GM21381 (cell line): Measurements from ENCODE around the gene ORM2.
"Not testable (repeated sequence)": the region's sequence is repeated elsewhere in the genome, so short reads cannot be mapped to it uniquely, and the experiment has no call there.

Experiments
- ATAC-seq: cut with Tn5 transposase; IDR thresholded peaks from one replicate; pipeline ENCODE4 v1.9.1; 2021; ENCODE audit warnings: mild to moderate bottlenecking, moderate library complexity; ENCODE audit not compliant: unreplicated experiment

ORM2 gene

DNA sequence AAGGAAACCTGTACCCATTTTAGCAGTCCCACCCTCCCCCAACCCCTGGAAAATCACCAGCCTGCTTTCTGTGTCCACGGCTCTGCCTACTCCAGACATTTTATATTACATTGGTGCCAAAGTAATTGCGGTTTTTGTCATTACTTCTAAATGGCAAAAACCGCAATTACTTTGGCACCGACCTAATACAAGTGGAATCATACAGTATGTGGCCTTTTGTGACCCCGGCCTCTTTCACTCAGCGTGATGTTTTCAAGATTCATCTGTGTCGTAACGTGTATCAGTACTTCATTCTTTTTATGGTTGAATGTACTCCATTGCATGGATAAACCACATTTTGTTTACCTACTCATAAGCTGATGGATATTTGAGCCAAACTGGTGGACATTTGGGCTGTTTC is 16.5 kb upstream of the ORM2 start:
- no peak for ATAC-seq

DNA sequence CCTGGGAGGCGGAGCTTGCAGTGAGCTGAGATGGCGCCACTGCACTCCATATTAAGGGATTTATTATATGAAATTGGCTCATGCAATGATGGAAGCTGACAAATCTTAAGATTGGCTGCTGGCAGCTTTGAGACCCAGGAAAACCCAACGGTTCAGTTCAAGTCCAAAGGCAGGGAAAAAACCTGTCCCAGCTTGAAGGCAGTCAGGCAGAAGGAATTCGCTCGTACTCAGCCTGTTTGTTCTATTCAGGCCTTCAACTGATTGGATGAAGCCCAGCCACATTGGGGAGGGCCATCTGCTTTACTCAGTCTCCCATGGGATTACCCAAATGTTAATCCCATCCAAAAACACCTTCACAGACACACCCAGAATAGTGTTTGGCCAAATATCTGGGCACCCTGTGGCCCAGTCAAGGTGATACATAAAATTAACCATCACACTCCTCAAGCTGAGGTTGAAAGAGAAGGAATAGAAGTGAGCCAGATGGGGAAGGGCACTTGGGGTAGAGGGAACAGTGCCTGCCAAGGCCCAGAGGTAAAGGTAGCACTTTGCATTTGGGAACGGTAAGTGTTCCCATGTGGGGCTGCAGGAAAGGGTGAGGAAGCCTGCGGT is 15.3 kb upstream of the ORM2 start:
- ATAC-seq: no peak

DNA sequence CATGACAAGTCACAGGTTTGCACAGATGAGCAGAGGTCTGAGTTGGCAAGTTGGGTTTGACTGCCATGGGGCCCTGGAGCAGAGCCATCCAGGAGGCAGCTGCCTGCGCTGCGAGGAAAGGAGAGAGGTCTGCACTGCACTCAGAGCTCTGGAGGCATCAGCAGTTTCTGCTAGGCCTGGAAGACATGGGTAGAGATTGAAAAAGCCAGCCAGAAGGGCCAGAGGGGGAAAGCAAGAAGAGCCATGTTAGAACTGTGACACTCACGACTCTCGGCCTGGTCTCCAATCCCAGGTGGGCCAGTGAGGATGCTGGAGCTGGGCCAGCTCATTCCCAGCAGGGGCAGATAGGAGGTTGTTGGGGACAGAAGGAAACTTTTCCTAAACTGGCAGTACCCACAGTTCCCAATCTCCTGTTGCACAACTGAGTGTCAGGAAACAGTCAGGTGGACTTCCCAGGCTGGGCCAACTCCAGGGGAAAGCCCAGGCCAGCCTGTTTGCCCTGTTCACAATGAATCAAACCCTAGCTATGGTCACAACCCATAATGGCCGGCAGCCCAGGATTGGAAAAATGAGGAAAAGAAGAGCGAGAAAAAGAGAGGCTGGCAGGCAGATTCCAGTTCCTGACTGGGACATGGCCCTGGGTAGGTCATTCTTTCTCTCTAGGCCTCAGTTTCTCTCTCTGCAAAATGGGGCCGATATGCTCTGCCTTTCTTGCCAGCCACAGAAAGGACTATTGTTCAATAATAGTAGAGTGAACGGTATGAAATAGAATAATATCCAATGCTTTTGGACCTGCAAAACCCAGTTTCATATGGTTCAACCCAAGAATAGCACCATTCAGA is 14.6 kb upstream of the ORM2 start:
- no peak for ATAC-seq

DNA sequence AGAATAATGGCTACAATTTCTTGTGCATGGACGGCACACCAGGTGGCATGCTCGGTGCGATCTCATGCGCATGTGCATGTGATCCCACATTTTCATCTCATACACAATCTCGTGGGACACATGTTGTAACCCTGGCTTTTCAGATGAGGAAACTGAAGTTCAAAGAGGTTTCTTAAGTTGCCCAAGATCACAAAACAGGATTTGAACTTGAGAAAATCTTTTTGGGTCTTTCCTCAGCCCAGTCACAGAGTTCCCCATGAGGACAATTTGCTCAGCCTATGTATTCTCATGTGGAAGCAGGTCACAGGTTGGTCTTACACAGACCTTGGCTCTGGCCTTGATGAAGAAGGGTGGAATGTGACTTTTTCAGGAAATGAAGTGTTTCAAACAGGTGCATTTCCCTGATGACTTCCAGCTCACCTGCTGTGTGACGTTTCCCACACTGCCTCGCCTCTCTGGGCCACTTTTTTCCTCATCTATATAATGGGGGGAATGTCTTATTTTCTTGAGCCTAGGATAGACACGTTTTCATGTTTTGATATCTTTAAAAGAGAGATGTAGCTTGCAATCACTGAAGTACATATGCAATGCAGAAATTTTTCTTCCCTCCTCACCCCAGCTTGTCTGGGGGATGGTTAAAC is 13.8 kb upstream of the ORM2 start:
- ATAC-seq: no peak

DNA sequence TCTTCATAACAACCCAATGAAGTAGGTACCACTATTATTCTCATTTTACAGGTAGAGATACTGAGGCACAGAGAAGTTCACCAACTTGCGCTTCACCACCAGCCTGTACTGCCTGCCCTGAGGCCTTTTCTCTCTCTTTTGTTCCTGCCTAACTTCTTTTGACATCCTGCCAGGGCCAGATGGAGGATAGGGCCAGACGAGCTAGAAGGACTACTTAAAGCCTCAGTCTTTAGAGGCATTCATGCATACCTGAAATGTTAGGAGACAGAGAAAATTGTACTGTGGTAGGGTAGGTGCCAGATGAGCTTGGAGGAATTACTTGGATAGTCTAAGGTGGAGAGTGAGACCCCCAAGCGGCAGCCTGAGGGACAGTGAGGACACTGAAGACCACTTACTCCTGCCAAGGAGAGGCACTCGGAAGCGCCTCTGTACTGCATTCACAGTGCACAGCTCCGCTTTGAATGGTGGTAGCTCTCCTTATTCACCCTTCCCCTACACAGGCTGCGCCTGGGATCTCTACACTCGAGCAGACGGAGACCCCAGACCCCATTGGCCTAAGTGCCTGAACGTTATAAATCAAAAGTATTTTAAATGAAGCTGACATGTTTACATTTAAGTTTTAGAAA is 13.0 kb upstream of the ORM2 start:
- no peak for ATAC-seq

DNA sequence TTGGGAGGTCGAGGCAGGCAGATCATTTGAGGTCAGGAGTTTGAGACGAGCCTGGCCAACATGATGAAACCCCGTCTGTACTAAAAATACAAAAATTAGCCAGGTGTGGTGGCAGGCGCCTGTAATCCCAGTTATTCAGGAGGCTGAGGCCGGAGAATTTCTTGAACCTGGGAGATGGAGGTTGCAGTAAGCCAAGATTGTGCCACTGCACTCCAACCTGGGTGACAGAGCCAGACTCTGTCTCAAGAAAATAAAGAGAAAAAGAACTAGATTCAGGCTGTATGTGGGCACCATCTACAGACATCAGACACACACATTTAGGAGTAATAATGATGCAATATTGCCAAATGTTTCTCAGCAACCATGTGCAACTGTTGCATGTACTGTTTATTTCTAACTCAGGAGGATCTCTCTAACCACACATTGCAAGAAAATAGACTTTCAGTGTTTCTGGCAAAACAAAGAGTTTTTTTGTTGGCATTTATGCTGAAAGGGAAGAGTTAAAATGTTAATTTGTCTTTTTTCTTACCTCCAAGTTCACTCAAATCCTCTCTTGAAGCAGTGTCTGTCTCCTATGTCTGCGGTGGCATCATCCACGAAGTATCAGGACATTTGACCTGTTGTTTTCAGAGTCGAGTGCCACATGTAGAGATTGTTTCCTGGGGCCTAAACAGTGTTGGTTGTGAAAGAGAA is 11.9 kb upstream of the ORM2 start:
- ATAC-seq: no peak

DNA sequence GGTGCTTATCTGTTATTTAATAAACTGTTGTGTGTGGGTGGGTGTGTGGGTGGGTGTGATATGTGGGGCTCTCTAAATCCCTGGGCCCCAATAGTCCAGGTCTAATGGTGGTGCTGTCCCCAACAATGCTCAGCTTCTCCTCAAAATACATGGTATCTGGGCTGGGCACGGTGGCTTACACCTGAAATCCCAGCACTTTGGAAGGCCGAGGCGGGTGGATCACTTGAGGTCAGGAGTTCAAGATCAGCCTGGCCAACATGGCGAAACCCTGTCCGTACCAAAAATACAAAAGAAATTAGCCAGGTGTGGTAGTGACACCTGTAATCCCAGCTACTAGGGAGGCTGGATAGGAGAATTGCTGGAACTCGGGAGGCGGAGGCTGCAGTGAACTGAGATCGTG is 11.3 kb upstream of the ORM2 start:
- ATAC-seq: no peak

DNA sequence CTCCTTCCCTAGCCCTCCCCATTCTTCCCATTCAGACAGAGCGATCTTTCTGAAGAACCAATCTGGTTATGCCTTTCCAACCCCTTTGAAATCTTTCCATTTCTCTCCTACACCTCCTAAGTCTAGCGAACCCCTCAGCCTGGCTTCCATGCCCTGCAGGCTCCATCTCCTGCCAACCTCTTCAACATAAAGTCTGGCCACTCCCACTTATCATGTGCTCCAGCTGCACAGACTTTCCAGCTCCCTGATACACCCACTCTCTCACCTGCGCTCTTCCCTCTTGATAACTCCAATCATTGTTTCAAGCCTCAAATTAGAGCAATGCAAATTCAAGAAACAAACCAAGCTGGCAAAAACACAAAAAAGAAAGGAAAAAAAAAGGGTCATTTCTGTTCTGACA is 10.5 kb upstream of the ORM2 start:
- no peak for ATAC-seq

DNA sequence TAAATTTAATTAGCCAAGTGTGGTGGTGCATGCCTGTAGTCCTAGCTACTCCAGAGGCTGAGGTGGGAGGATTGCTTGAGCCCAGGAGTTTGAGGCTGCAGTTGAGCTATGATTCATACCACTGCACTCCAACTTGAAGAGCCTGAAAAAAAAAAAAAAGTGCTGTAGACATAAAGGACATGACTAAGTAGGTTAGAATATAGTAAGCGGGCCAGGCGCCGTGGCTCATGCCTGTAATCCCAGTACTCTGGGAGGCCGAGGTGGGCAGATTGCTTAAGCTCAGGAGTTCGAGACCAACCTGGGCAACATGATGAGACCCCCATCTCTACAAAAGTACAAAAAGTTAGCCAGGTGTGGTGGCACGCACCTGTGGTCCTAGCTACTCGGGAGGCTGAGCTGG is 9.0 kb upstream of the ORM2 start:
- not testable (repeated sequence) for ATAC-seq

DNA sequence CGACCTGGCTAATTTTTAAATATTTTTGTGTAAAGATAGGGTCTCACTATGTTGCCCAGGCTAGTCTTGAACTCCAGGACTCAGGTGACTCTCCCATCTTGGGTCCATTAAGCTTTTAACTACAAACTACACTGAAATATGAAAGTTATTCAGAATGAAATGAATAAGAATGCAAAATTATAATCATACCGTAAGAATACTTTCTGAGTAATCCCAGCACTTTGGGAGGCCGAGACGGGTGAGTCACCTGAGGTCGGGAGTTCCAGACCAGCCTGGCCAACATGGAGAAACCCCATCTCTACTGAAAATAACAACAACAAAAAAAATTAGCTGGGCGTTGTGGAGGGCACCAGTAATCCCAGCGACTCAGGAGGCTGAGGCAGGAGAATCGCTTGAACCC is 7.9 kb upstream of the ORM2 start:
- ATAC-seq: no peak

DNA sequence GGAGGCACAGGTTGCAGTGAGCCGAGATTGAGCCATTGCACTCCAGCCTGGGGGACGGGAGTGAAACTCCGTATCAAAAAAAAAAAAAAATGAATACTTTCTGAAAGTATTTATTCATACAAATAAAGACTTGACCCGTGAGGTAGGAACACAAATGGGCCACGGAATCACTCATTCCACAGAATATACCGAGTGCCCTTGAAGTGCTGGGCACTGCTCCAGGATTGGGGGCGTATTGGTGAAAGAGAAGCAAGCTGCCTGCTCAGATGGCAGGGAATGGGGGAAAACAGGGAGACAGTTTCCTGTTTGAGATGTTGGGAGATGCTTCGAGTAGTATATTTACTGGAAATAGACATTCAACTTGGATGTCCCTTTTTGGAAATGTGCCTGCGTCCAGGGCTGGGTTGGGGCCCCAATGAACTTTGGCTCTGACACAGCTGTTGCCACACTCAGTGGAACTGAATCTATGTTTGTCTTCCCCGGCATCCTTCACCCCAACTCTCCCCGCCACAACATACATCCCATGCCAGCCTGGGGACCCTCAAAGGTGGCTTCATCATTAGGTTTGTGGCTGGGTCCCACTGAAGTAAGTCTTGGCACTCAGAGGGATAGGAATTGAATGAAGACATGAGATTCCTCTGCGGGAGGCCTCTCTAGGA is 7.4 kb upstream of the ORM2 start:
- ATAC-seq: not testable (repeated sequence)

DNA sequence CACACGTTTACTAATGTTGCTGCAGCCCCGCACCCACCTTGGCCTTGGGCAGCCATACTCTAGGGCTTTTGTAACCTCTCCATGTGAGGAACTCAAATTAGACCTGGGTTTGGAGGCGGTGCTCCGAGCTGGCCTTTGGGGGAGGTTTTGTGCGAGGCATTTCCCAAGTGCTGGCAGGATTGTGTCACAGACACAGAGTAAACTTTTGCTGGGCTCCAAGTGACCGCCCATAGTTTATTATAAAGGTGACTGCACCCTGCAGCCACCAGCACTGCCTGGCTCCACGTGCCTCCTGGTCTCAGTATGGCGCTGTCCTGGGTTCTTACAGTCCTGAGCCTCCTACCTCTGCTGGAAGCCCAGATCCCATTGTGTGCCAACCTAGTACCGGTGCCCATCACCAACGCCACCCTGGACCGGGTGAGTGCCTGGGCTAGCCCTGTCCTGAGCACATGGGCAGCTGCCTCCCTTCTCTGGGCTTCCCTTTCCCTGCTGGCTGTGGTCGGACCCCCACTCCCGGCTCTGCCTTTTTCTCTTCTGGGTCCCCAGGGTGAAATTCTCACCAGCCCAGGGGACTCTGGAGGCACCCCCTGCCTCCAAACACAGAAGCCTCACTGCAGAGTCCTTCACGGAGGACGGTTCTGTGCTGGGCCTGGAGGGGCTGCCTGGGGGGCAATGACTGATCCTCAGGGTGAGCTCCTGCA is 6.7 kb upstream of the ORM2 start, which contains the start of gene ORM1:
Gene ORM1, plus strand, starts transcription at position 268 of the 701 bp plus-strand sequence. Its CDS starts 36 bp downstream, at position 304.
- not testable (repeated sequence) for ATAC-seq

DNA sequence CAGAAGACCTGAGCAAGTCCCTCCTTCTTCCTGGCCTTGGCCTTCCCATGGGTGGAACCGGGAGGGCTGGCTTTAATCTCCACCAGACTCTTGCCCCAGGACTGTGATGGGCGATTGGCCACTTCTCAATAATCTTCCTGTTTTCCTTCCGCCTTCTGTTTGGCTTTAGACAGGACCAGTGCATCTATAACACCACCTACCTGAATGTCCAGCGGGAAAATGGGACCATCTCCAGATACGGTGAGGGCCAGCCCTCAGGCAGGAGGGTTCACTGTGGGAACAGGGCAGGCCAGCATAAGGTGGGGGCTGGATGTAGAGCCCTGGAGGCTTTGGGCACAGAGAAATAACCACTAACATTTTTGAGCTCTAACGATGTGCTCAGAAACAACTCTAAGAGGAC is 5.8 kb upstream of the ORM2 start:
- not testable (repeated sequence) for ATAC-seq

DNA sequence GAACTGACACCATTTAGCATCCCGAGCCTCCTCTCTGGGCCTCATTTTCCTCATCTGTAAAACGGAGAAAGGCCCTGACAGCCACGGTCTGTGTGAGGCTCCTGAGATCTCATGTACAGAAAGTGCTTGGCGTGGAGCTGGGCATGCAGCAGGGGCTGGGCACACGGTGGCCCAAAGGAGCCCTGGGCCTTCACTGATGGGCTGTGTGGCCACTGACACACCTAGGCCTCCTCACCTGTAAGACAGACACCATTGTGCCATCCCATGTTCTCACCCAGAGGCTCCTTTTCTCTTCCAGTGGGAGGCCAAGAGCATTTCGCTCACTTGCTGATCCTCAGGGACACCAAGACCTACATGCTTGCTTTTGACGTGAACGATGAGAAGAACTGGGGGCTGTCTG is 5.2 kb upstream of the ORM2 start:
- ATAC-seq: no peak

DNA sequence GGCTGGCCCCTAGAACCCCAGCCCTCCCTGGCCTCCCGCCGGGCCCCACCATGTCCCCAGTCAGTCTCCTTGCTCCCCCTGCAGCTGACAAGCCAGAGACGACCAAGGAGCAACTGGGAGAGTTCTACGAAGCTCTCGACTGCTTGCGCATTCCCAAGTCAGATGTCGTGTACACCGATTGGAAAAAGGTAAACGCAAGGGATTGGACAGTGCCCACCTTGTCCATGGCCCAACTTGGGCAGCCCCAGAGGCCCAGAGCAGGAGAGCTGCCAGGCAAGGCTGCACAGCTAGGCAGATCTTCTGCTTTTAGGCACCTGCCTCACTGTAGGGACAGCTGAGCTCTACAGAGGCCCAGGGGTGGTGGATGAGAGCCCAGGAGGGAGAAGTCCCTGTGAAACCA is 4.7 kb upstream of the ORM2 start:
- not testable (repeated sequence) for ATAC-seq

DNA sequence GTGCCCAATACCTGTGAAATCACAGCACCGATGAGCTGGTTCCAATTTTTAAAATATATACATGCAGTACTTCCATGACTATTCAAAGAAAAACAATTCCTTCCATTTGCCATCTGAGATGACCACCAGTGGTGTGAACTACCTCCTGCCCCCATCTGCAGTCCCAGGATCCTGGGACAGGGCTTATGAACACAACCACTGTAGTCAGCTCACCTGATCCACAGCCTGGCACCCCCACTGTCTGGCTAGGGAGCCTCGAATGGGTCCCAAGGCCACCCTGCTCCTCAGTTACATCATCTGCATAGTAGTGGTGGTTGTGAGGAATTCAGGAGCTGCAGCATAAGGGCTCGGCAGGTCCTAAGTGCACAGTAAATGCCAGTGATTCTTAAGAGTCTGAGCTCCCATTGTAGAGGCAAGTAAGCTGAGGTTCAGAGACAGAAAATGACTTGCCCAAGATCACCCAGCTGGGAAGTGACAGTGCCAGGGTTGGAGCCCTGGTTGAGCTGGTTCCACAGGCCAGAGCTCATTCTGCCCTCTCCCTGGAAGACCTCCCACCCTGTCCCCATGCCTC is 3.9 kb upstream of the ORM2 start:
- not testable (repeated sequence) for ATAC-seq

DNA sequence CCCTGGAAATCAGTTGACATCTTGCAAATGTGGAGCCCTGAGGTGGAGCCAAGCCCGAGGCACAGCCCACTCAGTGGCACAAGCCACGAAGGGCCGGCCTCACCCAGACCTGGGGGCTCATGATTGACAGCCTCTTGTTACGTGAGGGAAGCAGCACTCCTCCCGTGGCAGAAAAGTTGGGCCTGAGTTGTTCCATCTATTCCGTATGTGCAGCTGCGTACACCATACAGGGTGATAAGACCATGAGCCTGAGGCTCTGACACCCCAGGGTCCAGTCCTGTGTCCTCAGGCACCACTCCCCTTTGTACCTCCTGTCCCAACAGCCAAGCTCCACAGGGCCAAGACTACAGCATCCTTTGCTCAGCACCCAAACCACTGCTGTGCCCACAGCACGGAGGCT is 1.9 kb upstream of the ORM2 start:
- ATAC-seq: no peak

DNA sequence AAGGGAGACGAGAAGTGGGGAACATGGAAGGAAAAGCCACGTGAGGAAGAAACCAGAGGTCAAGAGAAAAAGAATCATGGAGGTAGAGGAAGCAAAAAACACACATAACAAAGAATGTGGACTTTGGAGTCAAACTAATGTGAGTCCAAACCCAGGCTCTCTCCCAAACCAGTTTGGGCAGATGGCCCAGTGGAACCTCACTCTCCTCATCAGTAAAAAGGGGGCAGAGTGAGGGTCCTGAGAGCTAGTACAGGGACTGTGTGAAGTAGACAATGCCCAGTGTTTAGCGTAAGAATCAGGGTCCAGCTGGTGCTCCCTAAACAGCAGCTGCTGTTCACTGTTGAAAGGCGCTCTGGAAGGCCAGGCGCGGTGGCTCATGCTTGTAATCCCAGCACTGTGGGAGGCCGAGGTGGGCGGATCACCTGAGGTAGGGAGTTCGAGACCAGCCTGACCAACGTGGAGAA is 1.3 kb upstream of the ORM2 start:
- ATAC-seq: not testable (repeated sequence)

DNA sequence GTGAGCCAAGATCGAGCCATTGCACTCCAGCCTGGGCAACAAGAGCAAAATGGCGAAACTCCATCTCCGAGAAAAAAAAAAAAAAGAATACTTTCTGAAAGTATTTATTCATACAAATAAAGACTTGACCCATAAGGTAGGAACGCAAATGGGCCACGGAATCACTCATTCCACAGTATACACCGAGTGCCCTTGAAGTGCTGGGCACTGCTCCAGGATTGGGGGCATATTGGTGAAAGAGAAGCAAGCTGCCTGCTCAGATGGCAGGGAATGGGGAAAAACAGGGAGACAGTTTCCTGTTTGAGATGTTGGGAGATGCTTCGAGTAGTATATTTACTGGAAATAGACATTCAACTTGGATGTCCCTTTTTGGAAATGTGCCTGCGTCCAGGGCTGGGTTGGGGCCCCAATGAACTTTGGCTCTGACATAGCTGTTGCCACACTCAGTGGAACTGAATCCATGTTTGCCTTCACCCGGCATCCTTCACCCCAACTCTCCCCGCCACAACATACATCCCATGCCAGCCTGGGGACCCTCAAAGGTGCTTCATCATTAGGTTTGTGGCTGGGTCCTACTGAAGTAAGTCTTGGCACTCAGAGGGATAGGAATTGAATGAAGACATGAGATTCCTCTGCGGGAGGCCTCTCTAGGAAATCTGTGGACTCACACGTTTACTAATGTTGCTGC is 588 bp upstream of the ORM2 start:
- ATAC-seq: not testable (repeated sequence)
